GM23338 (cell line): Measurements from ENCODE around the gene EXOC6B. TPM values are rescaled to one million over a fixed set of nuclear protein-coding genes. Genes with fewer than 3 reads are reported as not detected.
A peak's percentile ranks its signal among the peaks of the same experiment; 100 is the strongest.

Source experiments
- ATAC-seq: fragments of 200-7000 bp; cut with Tn5 transposase; 3 replicates; pipeline ENCODE4 v1.9.1; 2020
- DNase-seq: peaks from one replicate; pipeline ENCODE4 v3.0.0-alpha.2; 2015; ENCODE audit warnings: low spot score
- H2AFZ ChIP-seq: fragments of 200-600 bp; sonication (generic); 2 replicates; pipeline ENCODE4 v1.8.0; 2016; ENCODE audit warnings: antibody characterized with exemption, mild to moderate bottlenecking, moderate library complexity
- H3F3A ChIP-seq: fragments of 200-600 bp; sonication (generic); replicated peaks from 2 replicates; pipeline ENCODE4 v1.8.0; 2017; ENCODE audit warnings: antibody characterized with exemption, mixed run types, low read depth
- H3K27ac ChIP-seq: fragments of 200-600 bp; sonication (generic); 2 replicates; pipeline ENCODE4 v1.6.1; 2016; ENCODE audit warnings: low read depth
- H3K27me3 ChIP-seq: fragments of 200-600 bp; sonication (generic); 2 replicates; pipeline ENCODE4 v1.8.0; 2016; ENCODE audit warnings: mild to moderate bottlenecking, mixed run types, moderate library complexity; ENCODE audit not compliant: insufficient read depth
- H3K36me3 ChIP-seq: fragments of 200-600 bp; sonication (generic); 2 replicates; pipeline ENCODE4 v1.8.0; 2016; ENCODE audit warnings: mild to moderate bottlenecking; ENCODE audit not compliant: insufficient read depth
- H3K4me1 ChIP-seq: fragments of 200-600 bp; sonication (generic); 2 replicates; pipeline ENCODE4 v1.8.0; 2016; ENCODE audit warnings: mild to moderate bottlenecking, moderate library complexity; ENCODE audit not compliant: insufficient read depth
- H3K4me2 ChIP-seq: fragments of 200-600 bp; sonication (generic); 2 replicates; pipeline ENCODE4 v1.7.1; 2017; ENCODE audit warnings: mixed run types
- H3K4me3 ChIP-seq: fragments of 200-600 bp; sonication (generic); 2 replicates; pipeline ENCODE4 v1.6.1; 2016; ENCODE audit warnings: mixed run types
- H3K79me2 ChIP-seq: fragments of 200-600 bp; sonication (generic); replicated peaks from 2 replicates; pipeline ENCODE4 v1.8.0; 2017; ENCODE audit warnings: mild to moderate bottlenecking; ENCODE audit not compliant: insufficient read depth
- H3K9me2 ChIP-seq: fragments of 200-600 bp; sonication (generic); 2 replicates; pipeline ENCODE4 v1.8.0; 2017; ENCODE audit not compliant: insufficient read depth
- H4K20me1 ChIP-seq: fragments of 200-600 bp; sonication (generic); replicated peaks from 2 replicates; pipeline ENCODE4 v1.8.0; 2017; ENCODE audit warnings: mild to moderate bottlenecking; ENCODE audit not compliant: insufficient read depth
- H3K27ac Mint-ChIP-seq: 2 replicates; pipeline ENCODE4 v1.8.0; 2020; ENCODE audit warnings: inconsistent platforms, mild to moderate bottlenecking, moderate library complexity, mixed read lengths
- H3K27me3 Mint-ChIP-seq: 3 replicates; pipeline ENCODE4 v1.8.0; 2022; ENCODE audit warnings: low read depth, mild to moderate bottlenecking, moderate library complexity, mixed read lengths, inconsistent platforms; ENCODE audit not compliant: insufficient read depth, poor library complexity
- H3K36me3 Mint-ChIP-seq: 3 replicates; pipeline ENCODE4 v1.8.0; 2021; ENCODE audit warnings: low read depth, mild to moderate bottlenecking, inconsistent platforms, moderate library complexity, mixed read lengths
- H3K4me1 Mint-ChIP-seq: 3 replicates; pipeline ENCODE4 v1.8.0; 2020; ENCODE audit warnings: mild to moderate bottlenecking, inconsistent platforms, mixed read lengths
- H3K4me3 Mint-ChIP-seq: 3 replicates; pipeline ENCODE4 v1.8.0; 2021; ENCODE audit warnings: moderate library complexity, mild to moderate bottlenecking, inconsistent platforms, mixed read lengths
- H3K9me3 Mint-ChIP-seq: 3 replicates; pipeline ENCODE4 v1.8.0; 2020; ENCODE audit warnings: moderate library complexity, mild to moderate bottlenecking, inconsistent platforms, mixed read lengths
- CREB1 ChIP-seq: fragments of 250-450 bp; sonication (Bioruptor Pico); IDR thresholded peaks from 2 replicates; pipeline ENCODE4 v1.5.0; 2020; ENCODE audit warnings: low read depth, mild to moderate bottlenecking, moderate library complexity
- CTCF ChIP-seq, 2 experiments: fragments of 200-600 bp in 1 of 2; sonication (generic) in 1 of 2; conservative IDR thresholded peaks; 2 replicates each; pipeline versions ENCODE4 v1.5.1 to v1.6.1; 2016 to 2017; ENCODE audit warnings: antibody characterized with exemption in 2 of 2, low read depth in 2 of 2, mild to moderate bottlenecking in 2 of 2, moderate library complexity in 1 of 2
- ETS1 ChIP-seq: IDR thresholded peaks from 2 replicates; pipeline ENCODE4 v1.6.1; 2016; ENCODE audit warnings: antibody characterized with exemption
- NANOG ChIP-seq: IDR thresholded peaks from 2 replicates; pipeline ENCODE4 v1.6.1; 2016; ENCODE audit warnings: antibody characterized with exemption, borderline replicate concordance
- STAT1 ChIP-seq: IDR thresholded peaks from one replicate; pipeline ENCODE4 v1.6.1; 2016; ENCODE audit warnings: antibody characterized with exemption; ENCODE audit not compliant: unreplicated experiment
- ZNF331 ChIP-seq: fragments of 250-450 bp; sonication (Bioruptor Pico); IDR thresholded peaks from 2 replicates; pipeline ENCODE4 v1.5.0; 2020; ENCODE audit warnings: low read depth, mild to moderate bottlenecking, moderate library complexity
- ZNF462 ChIP-seq: fragments of 250-450 bp; sonication (Bioruptor Pico); IDR thresholded peaks from 2 replicates; pipeline ENCODE4 v1.5.0; 2020; ENCODE audit warnings: mild to moderate bottlenecking, moderate library complexity
- polyA plus RNA-seq: library from polyadenylated mRNA; unstranded; fragments of >200 nt; fragmentation: Nextera tagmentation; extraction: Ambion mirVana; gene quantifications from 2 replicates; pipeline ENCODE4 v1.2.1, GENCODE V29; 2016
- total RNA-seq: library from RNA; depleted of rRNA; stranded (reverse); fragments of >200 nt; shearing (Covaris generic); gene quantifications from 2 replicates; pipeline ENCODE4 v1.2.3, GENCODE V29; 2014

Gene EXOC6B
- total and polyA plus RNA-seq, 2 experiments from 2014 or later = 7.2 to 45.9 TPM

- TF ChIP-seq ETS1 = no peak
Measured at GRCh38 chr2:72716601-72717000, 109.2 kb downstream of the EXOC6B start (continued).

GRCh38 chr2:72713857-72714256, 112.0 kb downstream of the EXOC6B start:
- peak; percentile 63 for ATAC-seq

GRCh38 chr2:72712977-72713376, 112.9 kb downstream of the EXOC6B start:
- Histone ChIP-seq H3K4me1 (no peaks in the 10 kb centered on the region), H2AFZ (no peak overlapping the region), H3K27me3 (no peaks in the 10 kb centered on the region), H3K4me3 (no peak overlapping the region), H3K9me2 (no peaks in the 10 kb centered on the region), H4K20me1 (0 out of 2 replicates have a peak, but pooled peaks cover 10% of the 10 kb centered on the region), H3K27ac (no peak overlapping the region), H3K36me3 (no peaks in the 10 kb centered on the region), H3K79me2 (no peaks in the 10 kb centered on the region), H3F3A (no peaks in the 10 kb centered on the region), H3K4me2 (no peak overlapping the region)
- Mint-ChIP-seq H3K4me3 (no peak overlapping the region), H3K27ac (no peak overlapping the region), H3K36me3 (no peaks in the 10 kb centered on the region; the same call in 2 of the 3 replicates), H3K4me1 (0 out of 3 replicates have a peak, but pooled peaks cover under 1% of the 10 kb centered on the region), H3K27me3 (no peaks in the 10 kb centered on the region), H3K9me3 (no peaks in the 10 kb centered on the region)
- no peak for TF ChIP-seq CREB1 (CRISPR knock-in tag)
- no peak for TF ChIP-seq NANOG
- TF ChIP-seq ZNF462 = no peak
- no peak for TF ChIP-seq STAT1
- ATAC-seq (no peak), DNase-seq (no peak)

More at GRCh38 chr2:72713857-72714256, 112.0 kb downstream of the EXOC6B start:
- Histone ChIP-seq H3K79me2 (no peaks in the 10 kb centered on the region), H2AFZ (no peak overlapping the region), H3K27ac (no peak overlapping the region), H3K36me3 (no peaks in the 10 kb centered on the region), H3K27me3 (no peaks in the 10 kb centered on the region), H3K4me3 (no peak overlapping the region), H4K20me1 (0 out of 2 replicates have a peak, but pooled peaks cover 6% of the 10 kb centered on the region), H3F3A (no peaks in the 10 kb centered on the region), H3K4me1 (peaks cover 3% of the 10 kb centered on the region; the same call in 1 of the 2 replicates), H3K9me2 (no peaks in the 10 kb centered on the region), H3K4me2 (no peak overlapping the region)
- H3K4me3 Mint-ChIP-seq = no peak overlapping the region
- no peaks in the 10 kb centered on the region; the same call in 2 of the 3 replicates for H3K36me3 Mint-ChIP-seq
- peaks cover 3% of the 10 kb centered on the region for H3K27me3 Mint-ChIP-seq
- peak; percentile 64 for DNase-seq
- TF ChIP-seq CTCF (conservative IDR thresholded peaks at IDR 0.05; ENCODE audit: low read depth in 2 of 2) (peak; percentile 41 to 51), ZNF331 (CRISPR knock-in tag) (no peak)
- H3K4me1 Mint-ChIP-seq = peaks cover 9% of the 10 kb centered on the region; the same call in 2 of the 3 replicates
- H3K9me3 Mint-ChIP-seq = no peaks in the 10 kb centered on the region
- H3K27ac Mint-ChIP-seq = no peak overlapping the region
